Stimulated activated CD4-positive, alpha-beta T cell treated with anti-CD3 and anti-CD28 coated beads, Interleukin-15, amount 100 ng/mL, for 1 hour (primary cell): ENCODE measurements around the gene GRIA3.

Experiments used
- DNase-seq, 2 donors: peaks; one replicate each; pipeline ENCODE4 v3.0.0-alpha.2; 2020; ENCODE audit warnings: low read depth in 1 of 2, low spot score in 1 of 2

Gene GRIA3

GRCh38 chrX:123184219-123184865 is at the start of gene GRIA3:
GRIA3 (plus strand) TSS chrX:123184278; CDS start chrX:123184536, 258 bp downstream.
- no peak for DNase-seq

- DNase-seq = no peak
Measured at GRCh38 chrX:123138473-123138872, 45.6 kb upstream of the GRIA3 start.

GRCh38 chrX:123140454-123140853 is 43.6 kb upstream of the GRIA3 start:
- DNase-seq = no peak

- DNase-seq = no peak
Measured at GRCh38 chrX:123140904-123141303, 43.2 kb upstream of the GRIA3 start.

- DNase-seq = no peak
Measured at GRCh38 chrX:123153846-123154335, 30.2 kb upstream of the GRIA3 start.

GRCh38 chrX:123155327-123155726 is 28.8 kb upstream of the GRIA3 start:
- DNase-seq = no peak

GRCh38 chrX:123157586-123157985 is 26.5 kb upstream of the GRIA3 start:
- no peak for DNase-seq

- no peak for DNase-seq
Measured at GRCh38 chrX:123159403-123159802, 24.7 kb upstream of the GRIA3 start.

- DNase-seq = no peak
Measured at GRCh38 chrX:123167621-123168020, 16.5 kb upstream of the GRIA3 start.

GRCh38 chrX:123169247-123169901 is 14.7 kb upstream of the GRIA3 start:
- no peak for DNase-seq

- DNase-seq = no peak
Measured at GRCh38 chrX:123170546-123170945, 13.5 kb upstream of the GRIA3 start.

- DNase-seq = no peak
Measured at GRCh38 chrX:123171781-123172180, 12.3 kb upstream of the GRIA3 start.

- no peak for DNase-seq
Measured at GRCh38 chrX:123172869-123173268, 11.2 kb upstream of the GRIA3 start.

- no peak for DNase-seq
Measured at GRCh38 chrX:123173833-123174232, 10.2 kb upstream of the GRIA3 start.

GRCh38 chrX:123175366-123176122 is 8.5 kb upstream of the GRIA3 start:
- DNase-seq = no peak

- no peak for DNase-seq
Measured at GRCh38 chrX:123181233-123181914, 2.7 kb upstream of the GRIA3 start.

GRCh38 chrX:123184866-123185276 is 793 bp downstream of the GRIA3 start:
- no peak for DNase-seq

GRCh38 chrX:123185721-123186120 is 1.6 kb downstream of the GRIA3 start:
- no peak for DNase-seq

GRCh38 chrX:123186801-123187200 is 2.7 kb downstream of the GRIA3 start:
- DNase-seq = no peak

- no peak for DNase-seq
Measured at GRCh38 chrX:123188081-123188480, 4.0 kb downstream of the GRIA3 start.

GRCh38 chrX:123189338-123189737 is 5.3 kb downstream of the GRIA3 start:
- no peak for DNase-seq
